ENCODE data around the gene CCDC69.

The CCDC69 gene

GRCh38 chr5:151148583-151148982, 75.3 kb downstream of the CCDC69 start:
- no peak for TF ChIP-seq CTCF (IDR thresholded peaks at IDR 0.05)
- no peak for TF ChIP-seq ZFX (IDR thresholded peaks at IDR 0.05; ENCODE audit: borderline replicate concordance)
- H3K27ac ChIP-seq, result no peak overlapping the region

- TF ChIP-seq CTCF (IDR thresholded peaks at IDR 0.05), result no peak
- no peak for TF ChIP-seq ZFX (IDR thresholded peaks at IDR 0.05; ENCODE audit: borderline replicate concordance)
- H3K27ac ChIP-seq, result no peak overlapping the region
Measured at GRCh38 chr5:151147033-151147432, 76.9 kb downstream of the CCDC69 start.

GRCh38 chr5:151146061-151146460, 77.8 kb downstream of the CCDC69 start:
- H3K27ac ChIP-seq, result no peak overlapping the region
- TF ChIP-seq CTCF (IDR thresholded peaks at IDR 0.05) (no peak), ZFX (IDR thresholded peaks at IDR 0.05; ENCODE audit: borderline replicate concordance) (no peak)

GRCh38 chr5:151144922-151145321, 79.0 kb downstream of the CCDC69 start:
- H3K27ac ChIP-seq, result no peak overlapping the region
- no peak for TF ChIP-seq ZFX (IDR thresholded peaks at IDR 0.05; ENCODE audit: borderline replicate concordance)
- no peak for TF ChIP-seq CTCF (IDR thresholded peaks at IDR 0.05)

- H3K27ac ChIP-seq, result no peak overlapping the region
- no peak for TF ChIP-seq ZFX (IDR thresholded peaks at IDR 0.05; ENCODE audit: borderline replicate concordance)
- no peak for TF ChIP-seq CTCF (IDR thresholded peaks at IDR 0.05)
Measured at GRCh38 chr5:151144275-151144674, 79.6 kb downstream of the CCDC69 start.

GRCh38 chr5:151143645-151144044, 80.2 kb downstream of the CCDC69 start:
- TF ChIP-seq CTCF (IDR thresholded peaks at IDR 0.05), result no peak
- no peak for TF ChIP-seq ZFX (IDR thresholded peaks at IDR 0.05; ENCODE audit: borderline replicate concordance)
- H3K27ac ChIP-seq, result no peak overlapping the region

- no peak overlapping the region for H3K27ac ChIP-seq
- TF ChIP-seq CTCF (IDR thresholded peaks at IDR 0.05), result no peak
- TF ChIP-seq ZFX (IDR thresholded peaks at IDR 0.05; ENCODE audit: borderline replicate concordance), result no peak
Measured at GRCh38 chr5:151142933-151143332, 81.0 kb downstream of the CCDC69 start.

Data from 22Rv1 (cell line).